Calu3 (cell line): ENCODE results near the gene FAM185A. TPM values are rescaled to one million over a fixed set of nuclear protein-coding genes. Genes with fewer than 3 reads are reported as not detected.
"Not testable (repeated sequence)": the region's sequence is repeated elsewhere in the genome, so short reads cannot be mapped to it uniquely, and the experiment has no call there.

Experiments used
- BruUV-seq: library from RNA; stranded (reverse); fragments of 400-500 nt; replicated peaks from 2 replicates; lab custom pipeline; 2021; lab: Mats Ljungman, UMichigan
- CTCF ChIA-PET: fragments of 300-600 bp; sonication (Branson Sonifier 250); formaldehyde crosslinking; loops from one replicate; lab custom pipeline; 2022; ENCODE audit warnings: antibody characterized with exemption; lab: Charles Lee
- DNase-seq: peaks from one replicate; pipeline ENCODE4 v3.0.0; 2022
- H3K27ac Mint-ChIP-seq: one replicate; pipeline ENCODE4 v1.8.0; 2022; ENCODE audit warnings: mixed read lengths; ENCODE audit not compliant: unreplicated experiment
- H3K27me3 Mint-ChIP-seq: one replicate; pipeline ENCODE4 v1.8.0; 2022; ENCODE audit warnings: mixed read lengths; ENCODE audit not compliant: unreplicated experiment
- H3K36me3 Mint-ChIP-seq: one replicate; pipeline ENCODE4 v1.8.0; 2022; ENCODE audit warnings: mild to moderate bottlenecking, moderate library complexity, mixed read lengths; ENCODE audit not compliant: insufficient read depth, unreplicated experiment
- H3K4me1 Mint-ChIP-seq: one replicate; pipeline ENCODE4 v1.8.0; 2022; ENCODE audit warnings: mild to moderate bottlenecking, low read depth, mixed read lengths; ENCODE audit not compliant: unreplicated experiment
- H3K4me3 Mint-ChIP-seq: one replicate; pipeline ENCODE4 v1.8.0; 2022; ENCODE audit warnings: mild to moderate bottlenecking, low read depth, moderate library complexity, mixed read lengths; ENCODE audit not compliant: unreplicated experiment
- H3K9me3 Mint-ChIP-seq: one replicate; pipeline ENCODE4 v1.8.0; 2022; ENCODE audit warnings: low read depth, mixed read lengths; ENCODE audit not compliant: unreplicated experiment
- CTCF ChIP-seq: fragments of 200-600 bp; IDR thresholded peaks from one replicate; pipeline ENCODE4 v1.8.0; 2022; ENCODE audit warnings: antibody characterized with exemption; ENCODE audit not compliant: unreplicated experiment
- intact Hi-C: fragments of 100-400 bp; cut with micrococcal nuclease; formaldehyde crosslinking; loops from one replicate; pipeline ENCODE4 v1.10.0; 2022; ENCODE audit not compliant: unreplicated experiment
- total RNA-seq: library from RNA; stranded (reverse); gene quantifications from 2 replicates; pipeline ENCODE4 v1.2.3, GENCODE V29; 2022

Gene FAM185A
- total RNA-seq, 1 experiment from 2014 or later = 9.1 TPM

- no peak for DNase-seq
- BruUV-seq = no TSS peak
- Mint-ChIP-seq H3K27me3 (no peaks in the 10 kb centered on the region), H3K4me3 (no peak overlapping the region), H3K36me3 (peaks cover 6% of the 10 kb centered on the region), H3K4me1 (peaks cover 12% of the 10 kb centered on the region), H3K9me3 (no peaks in the 10 kb centered on the region), H3K27ac (peak overlapping the region; percentile 71)
- intact Hi-C loops = no loop called here
- TF ChIP-seq CTCF = no peak
- CTCF ChIA-PET = interaction anchor here (0.7 kb wide), 1 partner anchor 9 kb away, joined by 3 read pairs; no protein-coding TSS in a partner anchor
Observed at GRCh38 chr7:102836191-102836919, 87.6 kb downstream of the FAM185A start.

- Mint-ChIP-seq H3K9me3 (no peaks in the 10 kb centered on the region), H3K4me3 (no peak overlapping the region), H3K4me1 (peaks cover 12% of the 10 kb centered on the region), H3K27me3 (no peaks in the 10 kb centered on the region), H3K27ac (peak overlapping the region; percentile 71), H3K36me3 (peaks cover 6% of the 10 kb centered on the region)
- TF ChIP-seq CTCF = no peak
- no TSS peak for BruUV-seq
- CTCF ChIA-PET = no interaction called here
- DNase-seq = no peak
- intact Hi-C loops = no loop called here
Observed at GRCh38 chr7:102836977-102837376, 88.2 kb downstream of the FAM185A start.

- Mint-ChIP-seq H3K4me3 (no peak overlapping the region), H3K9me3 (no peaks in the 10 kb centered on the region), H3K36me3 (peaks cover 6% of the 10 kb centered on the region), H3K27me3 (no peaks in the 10 kb centered on the region), H3K27ac (no peak overlapping the region), H3K4me1 (peaks cover 12% of the 10 kb centered on the region)
- intact Hi-C loops = no loop called here
- TF ChIP-seq CTCF = no peak
- CTCF ChIA-PET = no interaction called here
- no peak for DNase-seq
- BruUV-seq = no TSS peak
Observed at GRCh38 chr7:102837802-102838201, 89.0 kb downstream of the FAM185A start.

GRCh38 chr7:102838572-102839101 is 89.8 kb downstream of the FAM185A start:
- H3K9me3 Mint-ChIP-seq, H3K27me3 Mint-ChIP-seq, intact Hi-C loops, H3K4me3 Mint-ChIP-seq, CTCF ChIA-PET, H3K36me3 Mint-ChIP-seq, BruUV-seq, DNase-seq, H3K27ac Mint-ChIP-seq: not testable (repeated sequence)
- H3K4me1 Mint-ChIP-seq = peaks cover 12% of the 10 kb centered on the region

- Mint-ChIP-seq H3K4me3 (no peak overlapping the region), H3K4me1 (peaks cover 12% of the 10 kb centered on the region), H3K9me3 (no peaks in the 10 kb centered on the region), H3K36me3 (peaks cover 6% of the 10 kb centered on the region), H3K27ac (no peak overlapping the region), H3K27me3 (no peaks in the 10 kb centered on the region)
- DNase-seq = no peak
- intact Hi-C loops = no loop called here
- no peak for TF ChIP-seq CTCF
- CTCF ChIA-PET = no interaction called here
- no TSS peak for BruUV-seq
Observed at GRCh38 chr7:102840404-102840803, 91.6 kb downstream of the FAM185A start.
